ENCODE measurements around the gene SGCD.
A peak's percentile ranks its signal among the peaks of the same experiment; 100 is the strongest.
"Not testable (repeated sequence)": the region's sequence is repeated elsewhere in the genome, so short reads cannot be mapped to it uniquely, and the experiment has no call there.

Gene SGCD

DNA sequence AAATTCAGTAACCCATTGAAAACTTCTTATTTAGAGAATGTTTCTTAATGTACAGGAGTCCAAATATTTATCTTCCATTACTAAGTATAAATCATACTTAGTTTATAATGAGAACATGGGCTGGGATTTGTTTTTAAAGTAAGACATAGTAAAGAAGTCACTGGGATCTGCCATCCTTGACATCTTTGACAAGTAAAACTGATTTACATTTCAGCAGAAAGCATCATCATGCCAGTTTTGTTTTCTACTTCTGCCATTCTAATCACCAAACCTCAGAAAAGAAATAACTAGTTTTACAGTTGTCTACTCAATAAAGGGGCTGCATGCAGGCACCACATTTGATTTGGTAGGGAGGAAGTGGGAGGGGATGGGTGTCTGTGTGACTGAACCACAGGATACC lies 301.5 kb downstream of the SGCD start:
- no peak for DNase-seq (ENCODE audit: low read depth, low spot score)

DNA sequence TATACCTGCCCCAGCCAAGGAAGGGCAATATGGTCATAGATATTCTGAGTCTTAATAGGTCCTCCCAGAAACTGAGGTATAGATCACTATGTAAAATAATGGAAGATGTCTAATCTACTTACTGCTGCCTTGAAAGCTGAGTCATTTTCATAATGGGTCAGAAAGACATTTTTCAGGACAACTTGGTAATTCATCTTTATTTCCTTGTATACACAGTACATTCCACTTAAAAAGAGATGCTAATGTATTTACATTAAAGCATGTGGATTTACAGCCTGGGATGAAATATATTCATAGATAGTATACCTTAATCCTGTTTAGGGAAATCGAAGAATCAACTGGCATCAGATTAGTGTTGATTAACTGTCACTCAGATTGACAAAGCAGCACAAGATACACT lies 304.0 kb downstream of the SGCD start:
- no peak for DNase-seq (ENCODE audit: low read depth, low spot score)

DNA sequence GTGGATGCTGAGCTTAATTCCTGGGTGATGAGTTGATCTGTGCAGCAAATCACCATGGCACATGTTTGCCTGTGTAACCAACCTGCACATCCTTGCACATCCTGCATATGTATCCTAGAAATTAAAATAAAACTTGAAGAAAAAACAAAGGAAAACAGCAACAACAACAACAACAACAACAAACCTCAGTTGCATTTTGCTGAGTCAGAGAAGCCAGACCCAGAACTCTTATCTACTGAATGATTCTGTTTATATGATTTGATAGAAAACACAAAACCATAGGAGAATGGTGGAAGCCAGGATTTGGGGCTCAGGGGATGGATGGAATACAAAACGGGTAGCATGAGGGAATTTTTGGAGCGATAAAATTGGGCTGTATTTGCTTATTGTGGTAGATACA lies 307.3 kb downstream of the SGCD start:
- DNase-seq (ENCODE audit: low read depth, low spot score): no peak

DNA sequence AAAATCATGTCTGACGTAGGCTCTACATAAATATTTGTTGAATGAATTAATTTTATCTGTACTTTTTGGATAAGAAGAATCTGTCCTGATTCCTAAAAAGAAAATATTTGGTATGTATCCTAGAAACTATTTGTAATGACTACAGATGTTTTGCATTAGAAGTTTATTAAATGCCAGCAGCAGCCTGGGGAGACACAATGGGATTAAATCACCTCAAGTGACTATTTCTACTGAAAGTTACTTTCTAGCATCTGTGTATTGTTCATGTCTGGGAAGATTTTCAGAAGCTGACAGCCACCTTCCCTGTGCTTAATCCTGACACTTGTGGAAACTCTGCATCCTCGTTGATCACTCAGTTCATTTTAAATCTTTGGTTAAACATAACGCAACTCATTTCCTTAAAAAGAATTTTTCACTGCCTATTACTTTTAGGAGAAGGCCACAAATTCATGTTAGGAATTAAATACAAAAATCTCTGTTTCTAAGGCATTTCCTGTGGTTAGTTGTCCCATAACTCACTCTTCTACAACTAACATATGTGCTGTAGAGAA lies 313.8 kb downstream of the SGCD start:
- DNase-seq (ENCODE audit: low read depth, low spot score): no peak

DNA sequence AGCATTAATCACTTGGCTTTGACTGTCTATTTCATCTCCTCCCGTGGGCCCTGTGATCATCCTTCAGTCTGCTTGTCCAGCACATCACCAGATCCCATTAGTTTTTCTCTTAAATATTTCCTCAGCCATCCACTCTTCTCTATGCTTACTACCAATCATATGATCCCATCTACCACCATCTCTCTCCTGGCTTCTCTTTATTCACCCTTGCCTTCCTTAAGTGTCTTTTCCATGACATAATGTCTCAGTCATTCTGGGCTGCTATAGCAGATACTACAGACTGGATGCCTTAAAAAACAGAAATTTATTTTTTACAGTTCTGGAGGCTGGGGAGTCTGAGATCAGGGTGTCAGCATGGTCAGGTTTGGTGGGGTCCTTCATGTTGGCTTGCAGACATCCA lies 314.7 kb downstream of the SGCD start:
- DNase-seq (ENCODE audit: low read depth, low spot score): no peak

DNA sequence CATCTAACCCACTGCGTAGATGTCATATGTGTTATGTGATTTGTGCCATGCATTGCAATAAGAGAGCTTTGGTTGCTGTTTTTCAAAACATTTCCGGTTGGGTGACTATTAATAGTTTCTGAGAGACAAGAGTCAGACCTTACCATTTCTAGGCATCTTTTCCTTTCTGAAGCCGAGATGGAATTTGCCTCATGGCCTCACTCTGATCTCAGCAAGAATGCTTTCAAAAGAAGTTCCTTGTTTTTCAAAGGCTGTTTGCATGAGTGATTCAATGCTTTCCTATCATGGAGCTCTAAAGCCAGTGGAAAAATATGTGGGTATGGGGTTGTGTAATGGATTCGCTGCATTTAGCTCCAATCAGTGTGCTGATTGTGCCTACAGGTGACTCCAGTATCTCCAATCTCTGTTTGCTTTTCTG lies 320.1 kb downstream of the SGCD start:
- peak; percentile 20 for DNase-seq (ENCODE audit: low read depth, low spot score)

DNA sequence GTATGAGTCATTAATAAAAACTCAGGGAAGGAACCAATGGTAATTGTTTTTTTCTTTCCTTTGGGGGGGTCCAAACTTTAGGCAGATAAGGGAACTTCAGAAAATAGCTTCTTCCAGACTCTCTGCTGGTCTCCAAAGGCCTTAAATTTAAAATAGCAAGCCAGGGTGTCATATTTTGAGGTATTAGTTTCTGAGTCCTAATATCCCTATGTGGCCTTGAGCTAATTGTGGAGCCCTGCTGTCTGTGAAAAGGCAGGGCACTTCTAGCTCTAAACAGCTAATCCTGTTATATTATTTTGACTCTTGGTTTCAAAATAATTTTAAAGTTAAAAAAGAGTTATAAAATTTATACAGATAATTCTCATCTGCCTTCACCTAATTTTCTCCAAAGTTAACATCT lies 327.5 kb downstream of the SGCD start:
- DNase-seq (ENCODE audit: low read depth, low spot score): no peak

DNA sequence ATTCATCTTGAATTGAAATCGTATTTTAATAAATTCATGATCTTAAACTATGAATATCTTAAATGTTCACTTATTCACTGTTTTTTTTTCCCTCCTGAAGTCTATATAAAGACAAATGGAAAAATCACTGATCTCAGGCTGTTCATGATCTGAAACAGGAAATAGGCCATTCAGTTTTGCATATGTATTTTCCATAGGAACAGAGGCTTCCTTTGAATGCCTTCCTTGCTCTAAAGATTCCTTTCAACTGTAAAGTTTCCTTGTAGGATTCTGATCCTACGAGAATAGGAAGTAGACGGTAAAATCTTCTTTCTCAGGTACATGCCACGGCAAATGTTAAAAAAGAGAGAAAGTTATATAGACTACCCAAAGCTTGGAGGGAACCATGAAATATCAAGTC lies 328.8 kb downstream of the SGCD start:
- no peak for DNase-seq (ENCODE audit: low read depth, low spot score)

DNA sequence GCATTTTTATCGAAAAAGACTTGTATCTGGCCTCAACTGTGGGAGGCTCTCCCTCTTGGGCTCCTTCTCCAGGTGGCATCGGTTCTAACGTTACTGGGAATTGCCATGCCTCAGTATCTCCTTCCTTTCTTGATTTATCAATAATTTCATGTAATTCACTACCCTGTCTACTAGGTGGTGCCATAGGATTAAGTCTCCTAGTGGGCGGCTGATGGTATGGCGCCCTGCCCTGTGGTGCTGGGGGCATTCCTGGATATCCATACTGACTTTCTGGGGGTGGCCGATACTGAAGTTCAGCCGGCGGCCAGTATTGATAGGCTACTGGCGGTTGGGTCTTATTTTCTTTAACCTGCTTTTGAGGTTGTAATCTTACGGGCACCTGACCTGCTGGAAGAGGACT lies 337.9 kb downstream of the SGCD start:
- not testable (repeated sequence) for DNase-seq (ENCODE audit: low read depth, low spot score)

DNA sequence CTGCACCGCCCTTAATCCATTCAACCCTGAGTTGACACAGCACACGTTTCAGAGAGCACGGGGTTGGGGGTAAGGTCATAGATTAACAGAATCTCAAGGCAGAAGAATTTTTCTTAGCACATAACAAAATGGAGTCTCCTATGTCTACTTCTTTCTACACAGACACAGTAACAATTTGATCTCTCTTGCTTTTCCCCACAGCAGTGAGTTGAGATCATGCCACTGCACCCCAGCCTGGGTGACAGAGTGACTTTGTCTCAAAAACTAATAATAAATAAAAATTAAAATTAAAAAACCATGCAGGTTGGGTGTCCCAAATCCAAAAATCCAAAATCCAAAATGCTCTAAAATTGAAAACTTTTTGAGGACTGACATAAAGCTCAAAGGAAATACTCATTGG lies 339.7 kb downstream of the SGCD start:
- not testable (repeated sequence) for DNase-seq (ENCODE audit: low read depth, low spot score)

DNA sequence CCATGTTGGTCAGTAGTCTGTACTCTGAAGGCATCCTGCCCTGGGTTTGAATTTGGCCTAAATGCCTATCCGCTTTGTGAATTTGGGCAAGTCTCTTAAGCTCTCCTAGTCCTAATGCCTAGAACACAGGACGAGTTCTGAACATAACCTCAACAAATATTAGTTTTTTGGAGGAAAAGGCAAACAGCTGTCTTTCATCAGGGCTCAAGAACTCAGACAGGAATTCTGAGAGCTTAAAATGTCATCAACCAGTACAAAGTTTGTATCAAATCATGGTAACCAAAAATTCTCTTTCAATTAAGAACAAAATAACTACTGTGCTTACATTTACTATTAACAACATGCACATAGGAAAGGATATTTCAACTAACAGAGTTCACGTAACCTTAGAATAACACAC lies 340.7 kb downstream of the SGCD start:
- DNase-seq (ENCODE audit: low read depth, low spot score): no peak

DNA sequence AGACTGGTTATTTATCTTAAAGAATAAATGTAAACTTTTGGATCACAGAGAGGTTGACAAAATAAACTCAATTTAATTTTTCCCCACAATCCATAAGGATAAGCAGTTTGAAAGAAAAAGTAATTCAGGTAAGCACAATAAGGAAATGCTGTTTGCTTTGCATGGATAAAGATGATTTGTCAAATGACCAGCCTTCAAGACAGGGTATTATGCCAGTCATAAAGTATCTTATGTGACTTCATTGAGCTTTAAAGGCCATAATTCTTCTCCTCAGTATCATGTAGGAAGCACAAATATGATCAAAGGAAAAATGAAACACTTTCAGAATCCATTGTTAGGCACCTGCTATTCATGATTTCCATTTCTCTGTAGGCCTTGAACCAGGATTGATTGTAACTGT lies 342.5 kb downstream of the SGCD start:
- no peak for DNase-seq (ENCODE audit: low read depth, low spot score)

DNA sequence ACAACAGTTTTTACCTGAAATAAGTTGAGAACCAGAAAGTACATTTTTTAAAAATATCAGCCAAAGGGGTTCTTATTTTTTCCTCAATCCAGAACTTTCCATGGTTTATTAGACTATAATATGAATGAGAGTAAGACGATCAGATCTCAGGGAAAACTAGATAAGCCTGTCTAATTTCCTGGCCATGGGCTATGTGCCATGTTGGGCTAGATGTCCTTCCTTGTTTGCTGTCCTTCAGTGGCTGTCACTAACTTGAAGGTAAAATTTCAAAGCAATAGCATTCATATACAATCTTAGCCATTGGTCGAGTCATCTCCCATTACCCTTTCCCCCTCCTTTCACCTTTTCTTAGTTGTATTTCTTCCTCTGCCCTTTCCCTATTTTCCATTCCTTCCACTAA lies 343.7 kb downstream of the SGCD start:
- DNase-seq (ENCODE audit: low read depth, low spot score): no peak

DNA sequence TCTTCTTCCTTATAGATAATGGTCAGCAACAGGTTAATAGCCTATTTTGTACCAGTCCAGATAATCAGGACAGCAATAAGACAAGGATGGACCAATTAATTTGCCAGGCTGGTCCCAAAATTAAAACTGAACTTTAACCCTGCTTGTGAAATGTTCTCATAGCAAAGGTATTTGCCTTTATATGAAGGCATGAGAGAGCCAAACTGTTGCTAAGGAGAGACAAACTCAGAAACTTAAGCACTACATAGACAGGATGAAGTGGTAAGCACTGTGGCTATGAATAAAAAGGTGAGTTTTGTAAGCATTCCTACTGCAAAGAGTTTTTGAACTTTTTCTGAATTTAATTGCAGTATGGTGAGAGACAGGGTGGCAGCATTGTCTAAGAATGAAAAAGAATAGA lies 348.4 kb downstream of the SGCD start:
- DNase-seq (ENCODE audit: low read depth, low spot score): no peak

DNA sequence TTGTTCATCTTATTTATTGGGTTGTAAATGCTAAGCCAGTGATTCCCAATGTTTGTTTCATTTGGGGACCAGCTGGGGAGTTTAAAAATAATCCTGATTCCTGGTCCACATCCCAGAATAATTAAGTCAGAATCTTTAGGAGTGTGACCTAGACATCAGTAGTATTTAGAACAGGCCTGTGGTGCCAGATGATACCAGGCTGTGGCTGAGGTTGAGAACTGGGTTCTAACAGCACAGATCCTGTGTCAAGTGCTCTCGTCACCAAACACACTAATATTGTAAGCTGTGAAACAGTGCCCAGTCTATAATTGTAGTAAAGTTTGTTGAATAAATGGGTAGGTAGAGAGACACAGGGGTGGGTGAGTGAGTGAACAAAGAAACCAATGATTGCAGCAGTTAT lies 351.0 kb downstream of the SGCD start:
- DNase-seq (ENCODE audit: low read depth, low spot score): no peak

DNA sequence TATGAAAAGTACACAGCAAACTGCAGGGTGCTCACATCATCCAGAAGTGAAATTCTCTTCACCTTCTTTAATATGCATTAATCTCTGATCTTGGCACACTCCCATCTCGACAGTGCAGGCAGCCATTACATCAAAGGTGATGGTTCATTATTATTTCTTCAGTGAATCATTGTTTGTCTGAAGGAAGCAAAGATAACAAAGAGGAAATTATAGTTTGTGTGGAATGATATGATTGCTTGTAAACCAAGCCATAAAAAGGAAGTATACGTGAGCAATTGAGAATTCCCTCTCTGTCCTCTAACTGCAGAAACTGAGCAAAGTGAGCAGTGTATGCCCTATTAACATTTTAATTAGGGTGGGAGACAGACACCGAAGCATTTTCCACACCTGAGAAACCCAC lies 351.5 kb downstream of the SGCD start:
- no peak for DNase-seq (ENCODE audit: low read depth, low spot score)

DNA sequence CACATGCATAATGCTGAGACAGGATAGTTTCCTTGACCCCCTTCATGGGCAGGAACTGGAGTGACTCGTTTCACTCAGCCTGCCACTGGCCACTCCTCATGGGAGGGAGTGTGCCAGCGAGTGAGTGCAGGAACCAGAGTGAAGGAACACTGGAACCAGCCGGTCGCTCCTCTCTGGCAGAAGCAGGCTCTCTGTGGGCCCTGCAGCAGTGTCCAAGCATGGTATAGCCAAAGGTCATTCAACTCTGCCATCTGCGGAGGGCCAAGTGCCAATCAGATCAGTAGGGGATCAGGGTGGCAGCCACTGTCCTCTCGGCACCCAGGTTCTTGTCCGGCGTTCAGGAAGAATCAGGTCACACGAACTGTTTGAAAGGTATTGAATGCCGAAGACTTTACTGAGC lies 353.9 kb downstream of the SGCD start:
- no peak for DNase-seq (ENCODE audit: low read depth, low spot score)

DNA sequence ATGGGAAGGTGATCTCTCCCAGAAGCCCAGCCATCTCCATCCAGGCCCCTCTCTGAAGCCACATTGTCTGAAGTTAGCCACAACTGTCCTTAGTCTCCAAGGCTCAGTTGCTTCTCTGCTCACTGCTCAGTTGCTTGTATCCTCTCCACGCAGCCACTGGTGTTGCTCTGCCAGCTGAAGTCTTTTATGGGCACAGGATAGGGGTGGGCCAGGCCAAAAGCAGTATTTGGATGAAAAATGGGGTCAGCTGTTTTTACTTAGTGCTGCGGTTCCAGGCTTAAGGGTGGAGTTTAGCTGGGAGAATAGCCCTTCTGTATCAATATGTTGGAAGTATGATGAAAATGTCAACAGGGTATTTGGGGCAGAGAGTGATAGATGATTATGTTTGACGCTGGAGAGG lies 354.3 kb downstream of the SGCD start:
- DNase-seq (ENCODE audit: low read depth, low spot score): no peak

DNA sequence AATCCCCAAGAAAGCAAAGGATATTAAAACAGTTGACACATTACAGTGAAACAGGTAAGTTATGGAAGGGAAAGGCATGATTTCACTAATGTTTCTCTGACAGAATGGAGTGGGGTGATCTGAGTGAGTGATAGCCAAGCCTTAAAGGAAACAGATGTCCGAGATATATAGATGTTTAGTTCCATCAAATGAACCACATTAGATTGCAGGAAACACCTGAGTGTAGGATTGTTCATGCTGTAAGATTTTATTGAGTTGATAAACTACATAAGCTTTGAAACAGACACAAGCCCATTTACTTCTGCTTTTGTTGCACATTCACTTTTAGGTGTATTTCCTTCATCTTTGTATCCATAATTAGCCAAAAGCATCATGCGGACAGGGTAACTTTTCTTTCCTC lies 356.0 kb downstream of the SGCD start:
- DNase-seq (ENCODE audit: low read depth, low spot score): no peak

DNA sequence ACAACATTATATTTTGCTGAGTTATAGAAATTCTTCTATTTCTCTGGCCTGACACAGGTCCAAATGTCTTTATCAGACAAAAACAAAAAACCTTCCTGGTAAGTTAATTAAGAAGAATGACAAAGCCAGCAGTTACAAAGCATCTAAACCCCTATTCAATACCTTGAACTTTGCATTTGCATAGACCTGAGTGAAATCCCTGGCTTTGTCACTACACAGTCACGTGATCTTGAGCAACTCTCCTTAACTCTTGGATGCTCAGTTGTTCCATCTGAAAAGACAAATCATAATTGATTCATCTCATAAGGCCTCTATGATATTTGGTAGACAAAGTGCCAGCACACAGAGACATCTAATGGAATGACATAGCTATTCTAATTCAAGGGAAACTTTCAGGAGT lies 356.5 kb downstream of the SGCD start:
- no peak for DNase-seq (ENCODE audit: low read depth, low spot score)

DNA sequence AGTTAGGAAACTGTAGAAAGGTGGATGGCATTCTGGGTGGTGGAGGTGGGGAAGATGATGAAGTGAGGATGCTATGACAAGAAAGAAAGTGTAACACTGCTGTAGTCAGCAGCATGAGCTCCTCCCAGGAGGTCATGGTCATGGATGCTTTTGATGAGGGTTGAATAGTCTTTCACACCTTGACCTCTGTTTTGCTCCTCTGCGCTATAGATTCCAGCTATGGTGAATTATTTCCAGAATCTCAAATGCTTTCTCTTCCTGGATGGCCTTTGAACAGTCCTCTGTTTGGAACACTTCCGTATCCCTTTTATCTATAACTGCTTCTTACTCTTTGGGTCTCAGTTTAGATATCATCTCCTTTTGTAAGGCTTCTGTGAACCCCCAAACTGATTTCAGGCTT lies 357.3 kb downstream of the SGCD start:
- DNase-seq (ENCODE audit: low read depth, low spot score): no peak

DNA sequence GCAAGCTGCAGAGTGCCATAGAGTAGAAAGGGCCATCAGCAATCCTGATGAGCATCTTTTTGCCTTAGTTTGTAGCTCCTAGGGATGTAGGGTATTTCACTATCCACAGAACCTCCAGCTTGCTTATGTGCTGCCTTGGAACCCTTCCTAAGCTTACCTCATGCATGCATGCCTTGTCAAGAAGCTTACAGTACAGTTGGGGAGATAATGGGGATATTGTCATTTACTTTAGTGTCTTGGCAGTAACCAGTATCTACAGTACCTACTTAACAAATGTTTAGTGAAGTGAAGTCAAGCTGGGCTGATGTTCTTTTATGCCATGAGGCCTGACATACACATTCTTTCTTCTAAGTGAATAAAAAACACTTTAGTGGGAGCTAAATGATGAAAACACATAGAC lies 358.5 kb downstream of the SGCD start:
- DNase-seq (ENCODE audit: low read depth, low spot score): no peak

DNA sequence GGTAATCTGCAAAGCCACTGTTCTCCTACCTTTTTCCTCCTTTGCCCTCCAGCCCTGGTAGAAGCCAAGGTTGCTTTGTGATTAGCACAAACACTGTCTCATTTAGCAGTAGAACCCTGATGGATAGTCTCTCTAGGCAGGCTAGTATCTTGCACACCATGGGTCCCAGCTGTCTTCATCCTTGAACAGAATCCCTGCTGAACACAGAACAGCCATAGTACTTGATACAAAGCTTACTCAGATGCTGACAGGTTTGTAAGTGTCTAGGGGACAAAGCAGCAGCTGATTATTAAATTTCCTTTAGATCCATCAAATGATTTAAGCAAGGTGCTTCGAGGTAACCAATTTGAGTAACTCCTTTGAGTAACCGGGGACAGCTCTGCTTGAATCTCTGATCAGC lies 359.4 kb downstream of the SGCD start:
- no peak for DNase-seq (ENCODE audit: low read depth, low spot score)

DNA sequence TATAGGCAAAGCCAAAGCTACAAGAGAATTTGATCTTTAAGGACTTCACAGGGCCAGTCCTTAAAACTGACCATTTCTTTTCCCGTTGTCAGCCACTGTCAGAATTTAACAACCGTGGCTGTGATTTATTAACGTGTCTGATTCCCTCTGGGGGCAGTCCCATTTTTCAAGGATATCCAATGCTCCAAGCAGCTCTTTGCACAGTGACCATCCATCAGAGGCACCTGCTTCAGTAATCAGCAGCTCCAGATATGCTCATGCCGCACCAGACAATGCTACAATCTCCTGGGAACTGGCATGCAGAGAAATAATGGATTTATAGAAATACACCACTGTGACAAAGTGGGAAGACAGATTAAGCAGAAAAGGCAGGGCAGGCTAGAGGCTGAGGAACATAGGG lies 359.8 kb downstream of the SGCD start:
- DNase-seq (ENCODE audit: low read depth, low spot score): no peak

DNA sequence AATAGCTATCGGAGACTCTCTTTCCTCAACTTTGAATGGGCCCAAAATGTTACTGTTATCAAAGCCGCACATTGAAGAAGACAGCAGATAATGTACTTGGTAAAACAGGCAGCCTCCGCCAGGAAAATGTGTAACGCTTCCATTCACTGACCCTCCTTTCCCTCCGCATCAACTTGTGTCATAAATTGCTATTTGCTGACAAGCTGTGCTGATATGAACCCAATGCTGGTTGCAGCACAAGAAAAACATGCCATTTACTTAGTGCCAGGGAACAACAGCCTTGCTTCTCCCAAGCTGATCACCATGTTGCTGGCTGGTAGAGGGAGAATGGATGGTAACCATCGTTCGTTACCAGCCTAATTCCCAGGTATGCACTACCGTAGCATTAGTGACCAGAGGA lies 360.6 kb downstream of the SGCD start:
- DNase-seq (ENCODE audit: low read depth, low spot score): no peak
